Measurements from ENCODE around the gene ZNF436. TPM values are rescaled to one million over a fixed set of nuclear protein-coding genes. Genes with fewer than 3 reads are reported as not detected.

Gene ZNF436
- polyA plus RNA-seq, 1 donor from 2014 or later: 27.1 TPM

GRCh38 chr1:23399229-23399628 is 29.6 kb upstream of the ZNF436 start:
- H3K36me3 ChIP-seq (ENCODE audit: insufficient read depth, low read length): no peaks in the 10 kb centered on the region
- no peak overlapping the region for H3K4me3 ChIP-seq (ENCODE audit: low read length)
- no peak overlapping the region for H2AFZ ChIP-seq (ENCODE audit: low read depth, low read length)
- no peaks in the 10 kb centered on the region for H3K9me3 ChIP-seq (ENCODE audit: low read length)
- no peak overlapping the region for H3K4me2 ChIP-seq (ENCODE audit: low read length)
- H3K79me2 ChIP-seq (replicated peaks; ENCODE audit: insufficient read depth, low read length): no peaks in the 10 kb centered on the region
- no peak overlapping the region for H3K27ac ChIP-seq (ENCODE audit: low read length)
- no peaks in the 10 kb centered on the region for H3K9me2 ChIP-seq (ENCODE audit: insufficient read depth, low read length)
- TF ChIP-seq SMC3 (conservative IDR thresholded peaks at IDR 0.05; ENCODE audit: poor library complexity) (no peak), MXI1 (conservative IDR thresholded peaks at IDR 0.05; ENCODE audit: poor library complexity, severe bottlenecking) (no peak), RAD21 (conservative IDR thresholded peaks at IDR 0.05) (no peak), POLR2AphosphoS5 (IDR thresholded peaks at IDR 0.05) (no peak), TAF1 (IDR thresholded peaks at IDR 0.05; ENCODE audit: low read depth) (no peak), EZH2 (IDR thresholded peaks at IDR 0.05; ENCODE audit: borderline replicate concordance, insufficient read depth, low read length, poor library complexity, severe bottlenecking) (no peak), EP300 (conservative IDR thresholded peaks at IDR 0.05; ENCODE audit: poor library complexity, severe bottlenecking) (no peak)
- TF ChIP-seq, protein P1, sequence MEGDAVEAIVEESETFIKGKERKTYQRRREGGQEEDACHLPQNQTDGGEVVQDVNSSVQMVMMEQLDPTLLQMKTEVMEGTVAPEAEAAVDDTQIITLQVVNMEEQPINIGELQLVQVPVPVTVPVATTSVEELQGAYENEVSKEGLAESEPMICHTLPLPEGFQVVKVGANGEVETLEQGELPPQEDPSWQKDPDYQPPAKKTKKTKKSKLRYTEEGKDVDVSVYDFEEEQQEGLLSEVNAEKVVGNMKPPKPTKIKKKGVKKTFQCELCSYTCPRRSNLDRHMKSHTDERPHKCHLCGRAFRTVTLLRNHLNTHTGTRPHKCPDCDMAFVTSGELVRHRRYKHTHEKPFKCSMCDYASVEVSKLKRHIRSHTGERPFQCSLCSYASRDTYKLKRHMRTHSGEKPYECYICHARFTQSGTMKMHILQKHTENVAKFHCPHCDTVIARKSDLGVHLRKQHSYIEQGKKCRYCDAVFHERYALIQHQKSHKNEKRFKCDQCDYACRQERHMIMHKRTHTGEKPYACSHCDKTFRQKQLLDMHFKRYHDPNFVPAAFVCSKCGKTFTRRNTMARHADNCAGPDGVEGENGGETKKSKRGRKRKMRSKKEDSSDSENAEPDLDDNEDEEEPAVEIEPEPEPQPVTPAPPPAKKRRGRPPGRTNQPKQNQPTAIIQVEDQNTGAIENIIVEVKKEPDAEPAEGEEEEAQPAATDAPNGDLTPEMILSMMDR (IDR thresholded peaks at IDR 0.05; ENCODE audit: poor library complexity, severe bottlenecking): no peak
- TF ChIP-seq, protein P2, sequence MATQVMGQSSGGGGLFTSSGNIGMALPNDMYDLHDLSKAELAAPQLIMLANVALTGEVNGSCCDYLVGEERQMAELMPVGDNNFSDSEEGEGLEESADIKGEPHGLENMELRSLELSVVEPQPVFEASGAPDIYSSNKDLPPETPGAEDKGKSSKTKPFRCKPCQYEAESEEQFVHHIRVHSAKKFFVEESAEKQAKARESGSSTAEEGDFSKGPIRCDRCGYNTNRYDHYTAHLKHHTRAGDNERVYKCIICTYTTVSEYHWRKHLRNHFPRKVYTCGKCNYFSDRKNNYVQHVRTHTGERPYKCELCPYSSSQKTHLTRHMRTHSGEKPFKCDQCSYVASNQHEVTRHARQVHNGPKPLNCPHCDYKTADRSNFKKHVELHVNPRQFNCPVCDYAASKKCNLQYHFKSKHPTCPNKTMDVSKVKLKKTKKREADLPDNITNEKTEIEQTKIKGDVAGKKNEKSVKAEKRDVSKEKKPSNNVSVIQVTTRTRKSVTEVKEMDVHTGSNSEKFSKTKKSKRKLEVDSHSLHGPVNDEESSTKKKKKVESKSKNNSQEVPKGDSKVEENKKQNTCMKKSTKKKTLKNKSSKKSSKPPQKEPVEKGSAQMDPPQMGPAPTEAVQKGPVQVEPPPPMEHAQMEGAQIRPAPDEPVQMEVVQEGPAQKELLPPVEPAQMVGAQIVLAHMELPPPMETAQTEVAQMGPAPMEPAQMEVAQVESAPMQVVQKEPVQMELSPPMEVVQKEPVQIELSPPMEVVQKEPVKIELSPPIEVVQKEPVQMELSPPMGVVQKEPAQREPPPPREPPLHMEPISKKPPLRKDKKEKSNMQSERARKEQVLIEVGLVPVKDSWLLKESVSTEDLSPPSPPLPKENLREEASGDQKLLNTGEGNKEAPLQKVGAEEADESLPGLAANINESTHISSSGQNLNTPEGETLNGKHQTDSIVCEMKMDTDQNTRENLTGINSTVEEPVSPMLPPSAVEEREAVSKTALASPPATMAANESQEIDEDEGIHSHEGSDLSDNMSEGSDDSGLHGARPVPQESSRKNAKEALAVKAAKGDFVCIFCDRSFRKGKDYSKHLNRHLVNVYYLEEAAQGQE (IDR thresholded peaks at IDR 0.05; ENCODE audit: borderline replicate concordance): no peak
- H3K27me3 ChIP-seq (ENCODE audit: insufficient read depth, low read depth, low read length): no peaks in the 10 kb centered on the region
- H4K20me1 ChIP-seq (ENCODE audit: insufficient read depth): no peaks in the 10 kb centered on the region
- H3F3A ChIP-seq (ENCODE audit: insufficient read depth, low read length, poor library complexity, severe bottlenecking): no peaks in the 10 kb centered on the region
- no peak overlapping the region for H3K9ac ChIP-seq (ENCODE audit: low read length)

- no peaks in the 10 kb centered on the region for H3K36me3 ChIP-seq (ENCODE audit: insufficient read depth, low read length)
- no peaks in the 10 kb centered on the region for H3K79me2 ChIP-seq (replicated peaks; ENCODE audit: insufficient read depth, low read length)
- no peak overlapping the region for H3K9ac ChIP-seq (ENCODE audit: low read length)
- no peaks in the 10 kb centered on the region for H3K9me2 ChIP-seq (ENCODE audit: insufficient read depth, low read length)
- H3K27ac ChIP-seq (ENCODE audit: low read length): no peak overlapping the region
- H3K9me3 ChIP-seq (ENCODE audit: low read length): no peaks in the 10 kb centered on the region
- no peaks in the 10 kb centered on the region for H4K20me1 ChIP-seq (ENCODE audit: insufficient read depth)
- H2AFZ ChIP-seq (ENCODE audit: low read depth, low read length): no peak overlapping the region
- no peaks in the 10 kb centered on the region for H3K27me3 ChIP-seq (ENCODE audit: insufficient read depth, low read depth, low read length)
- TF ChIP-seq SMC3 (conservative IDR thresholded peaks at IDR 0.05; ENCODE audit: poor library complexity) (no peak), POLR2AphosphoS5 (IDR thresholded peaks at IDR 0.05) (no peak), MXI1 (conservative IDR thresholded peaks at IDR 0.05; ENCODE audit: poor library complexity, severe bottlenecking) (no peak), EZH2 (IDR thresholded peaks at IDR 0.05; ENCODE audit: borderline replicate concordance, insufficient read depth, low read length, poor library complexity, severe bottlenecking) (no peak), EP300 (conservative IDR thresholded peaks at IDR 0.05; ENCODE audit: poor library complexity, severe bottlenecking) (no peak), TAF1 (IDR thresholded peaks at IDR 0.05; ENCODE audit: low read depth) (no peak), RAD21 (conservative IDR thresholded peaks at IDR 0.05) (no peak)
- TF ChIP-seq, protein P1 (IDR thresholded peaks at IDR 0.05; ENCODE audit: poor library complexity, severe bottlenecking): no peak
- TF ChIP-seq, protein P2 (IDR thresholded peaks at IDR 0.05; ENCODE audit: borderline replicate concordance): no peak
- no peaks in the 10 kb centered on the region for H3F3A ChIP-seq (ENCODE audit: insufficient read depth, low read length, poor library complexity, severe bottlenecking)
- no peak overlapping the region for H3K4me2 ChIP-seq (ENCODE audit: low read length)
- no peak overlapping the region for H3K4me3 ChIP-seq (ENCODE audit: low read length)
These were observed 28.3 kb upstream of the ZNF436 start for GRCh38 chr1:23397908-23398307.

Data from neural cell (in vitro differentiated cells).